HepG2 (cell line): Measurements from ENCODE around the gene APC2. TPM values are rescaled to one million over a fixed set of nuclear protein-coding genes. Genes with fewer than 3 reads are reported as not detected.

Experiments
- ASH2L ChIP-seq: fragments of 300-600, 200-600 bp; sonication (generic); IDR thresholded peaks from 2 replicates; pipeline ENCODE4 v1.7.0; 2017; ENCODE audit warnings: low read depth, mild to moderate bottlenecking, moderate library complexity, mixed read lengths, low read length; ENCODE audit not compliant: insufficient read length
- GATAD1 ChIP-seq: IDR thresholded peaks from 2 replicates; pipeline ENCODE4 v1.6.1; 2016; ENCODE audit warnings: missing genetic modification reagents, missing compliant biosample characterization
- GFI1 ChIP-seq: sonication (generic); formaldehyde crosslinking; IDR thresholded peaks from 2 replicates; pipeline ENCODE4 v1.5.0; 2020; ENCODE audit warnings: missing genetic modification reagents, mild to moderate bottlenecking, borderline replicate concordance
- KDM5B ChIP-seq: sonication (generic); formaldehyde crosslinking; IDR thresholded peaks from 2 replicates; pipeline ENCODE4 v1.4.0; 2020; ENCODE audit warnings: missing genetic modification reagents, mild to moderate bottlenecking, borderline replicate concordance
- MAZ ChIP-seq, 2 experiments: sonication (generic) in 1 of 2; formaldehyde crosslinking in 1 of 2; IDR thresholded peaks; 2 replicates each; pipeline versions ENCODE4 v1.5.0 to v1.6.1; 2012 to 2020; ENCODE audit warnings: low read depth in 2 of 2, mild to moderate bottlenecking in 2 of 2, borderline replicate concordance in 1 of 2, improper control_type of control experiment in 1 of 2, low read length in 1 of 2, missing genetic modification reagents in 1 of 2, moderate library complexity in 1 of 2
- MLXIP ChIP-seq: sonication (generic); formaldehyde crosslinking; IDR thresholded peaks from 2 replicates; pipeline ENCODE4 v1.9.0; 2021; ENCODE audit warnings: missing genetic modification reagents, borderline replicate concordance
- NR3C1 ChIP-seq: sonication (generic); formaldehyde crosslinking; IDR thresholded peaks from 2 replicates; pipeline ENCODE4 v1.4.0; 2020; ENCODE audit warnings: missing genetic modification reagents
- PAX8 ChIP-seq: sonication (generic); formaldehyde crosslinking; IDR thresholded peaks from 2 replicates; pipeline ENCODE4 v1.8.0; 2022; ENCODE audit warnings: mild to moderate bottlenecking, missing genetic modification reagents, borderline replicate concordance
- SP4 ChIP-seq: sonication (generic); formaldehyde crosslinking; IDR thresholded peaks from 2 replicates; pipeline ENCODE4 v1.8.1; 2023; ENCODE audit warnings: mild to moderate bottlenecking, missing genetic modification reagents
- ZBTB14 ChIP-seq: sonication (generic); formaldehyde crosslinking; IDR thresholded peaks from 2 replicates; pipeline ENCODE4 v1.4.0; 2020; ENCODE audit warnings: missing genetic modification reagents
- ZNF180 ChIP-seq: sonication (generic); formaldehyde crosslinking; IDR thresholded peaks from 2 replicates; pipeline ENCODE4 v1.4.0; 2020; ENCODE audit warnings: low read depth, missing genetic modification reagents, borderline replicate concordance
- ZNF224 ChIP-seq: sonication (generic); formaldehyde crosslinking; IDR thresholded peaks from 2 replicates; pipeline ENCODE4 v1.5.0; 2020; ENCODE audit warnings: mild to moderate bottlenecking, missing genetic modification reagents
- ZNF558 ChIP-seq: sonication (generic); formaldehyde crosslinking; IDR thresholded peaks from 2 replicates; pipeline ENCODE4 v1.9.0; 2022; ENCODE audit warnings: mild to moderate bottlenecking, missing genetic modification reagents, borderline replicate concordance
- ZNF713 ChIP-seq: sonication (generic); formaldehyde crosslinking; IDR thresholded peaks from 2 replicates; pipeline ENCODE4 v1.4.0; 2020; ENCODE audit warnings: mild to moderate bottlenecking, missing genetic modification reagents
- polyA plus RNA-seq, 8 experiments: library from polyadenylated mRNA; depleted of rRNA in 3 of 8; stranded (reverse) in 7 of 8; unstranded in 1 of 8; fragments of >200 nt; fragmentation: Illumina TruSeq in 4 of 8; extraction: Trizol in 4 of 8; gene quantifications; 2 replicates each; pipeline versions ENCODE4 v1.2.1 to v1.2.3, GENCODE V29; 2011 to 2016; ENCODE audit warnings: low read depth in 4 of 8, missing spikeins in 1 of 8, mixed read lengths in 1 of 8; ENCODE audit not compliant: insufficient read depth in 1 of 8
- total RNA-seq, 5 experiments: library from RNA; depleted of rRNA; stranded (reverse); fragments of >200 nt; fragmentation: Illumina TruSeq; extraction: Trizol; gene quantifications; 2 replicates each; pipeline ENCODE4 v1.2.3, GENCODE V29; 2016; ENCODE audit warnings: low read depth in 1 of 5
- TF ChIP-seq, protein P1 (sequence below): sonication (generic); formaldehyde crosslinking; IDR thresholded peaks from 2 replicates; pipeline ENCODE4 v1.4.0; 2020; ENCODE audit warnings: missing genetic modification reagents, borderline replicate concordance
- TF ChIP-seq, protein P2 (sequence below): IDR thresholded peaks from 2 replicates; pipeline ENCODE4 v1.6.1; 2012; ENCODE audit warnings: inconsistent platforms
- TF ChIP-seq, protein P3 (sequence below): sonication (generic); formaldehyde crosslinking; IDR thresholded peaks from 2 replicates; pipeline ENCODE4 v1.4.0; 2020; ENCODE audit warnings: missing genetic modification reagents
- TF ChIP-seq, protein P4 (sequence below): sonication (generic); formaldehyde crosslinking; IDR thresholded peaks from 2 replicates; pipeline ENCODE4 v1.4.0; 2020; ENCODE audit warnings: missing genetic modification reagents, borderline replicate concordance

APC2 gene
- total and polyA plus RNA-seq, 2 of the 13 experiments (the other 11 are each of a cell fraction or from before 2014, with no cell fraction given): 0.08 to 0.22 TPM

- TF ChIP-seq ZNF713 (CRISPR knock-in tag): 0 out of 2 replicates have a peak, but pooled peaks have one; percentile 64
- TF ChIP-seq PAX8 (CRISPR knock-in tag): no peak
- TF ChIP-seq GFI1 (CRISPR knock-in tag): no peak
- no peak for TF ChIP-seq ZNF224 (CRISPR knock-in tag)
- TF ChIP-seq MLXIP (CRISPR knock-in tag): no peak
- TF ChIP-seq, protein P1, sequence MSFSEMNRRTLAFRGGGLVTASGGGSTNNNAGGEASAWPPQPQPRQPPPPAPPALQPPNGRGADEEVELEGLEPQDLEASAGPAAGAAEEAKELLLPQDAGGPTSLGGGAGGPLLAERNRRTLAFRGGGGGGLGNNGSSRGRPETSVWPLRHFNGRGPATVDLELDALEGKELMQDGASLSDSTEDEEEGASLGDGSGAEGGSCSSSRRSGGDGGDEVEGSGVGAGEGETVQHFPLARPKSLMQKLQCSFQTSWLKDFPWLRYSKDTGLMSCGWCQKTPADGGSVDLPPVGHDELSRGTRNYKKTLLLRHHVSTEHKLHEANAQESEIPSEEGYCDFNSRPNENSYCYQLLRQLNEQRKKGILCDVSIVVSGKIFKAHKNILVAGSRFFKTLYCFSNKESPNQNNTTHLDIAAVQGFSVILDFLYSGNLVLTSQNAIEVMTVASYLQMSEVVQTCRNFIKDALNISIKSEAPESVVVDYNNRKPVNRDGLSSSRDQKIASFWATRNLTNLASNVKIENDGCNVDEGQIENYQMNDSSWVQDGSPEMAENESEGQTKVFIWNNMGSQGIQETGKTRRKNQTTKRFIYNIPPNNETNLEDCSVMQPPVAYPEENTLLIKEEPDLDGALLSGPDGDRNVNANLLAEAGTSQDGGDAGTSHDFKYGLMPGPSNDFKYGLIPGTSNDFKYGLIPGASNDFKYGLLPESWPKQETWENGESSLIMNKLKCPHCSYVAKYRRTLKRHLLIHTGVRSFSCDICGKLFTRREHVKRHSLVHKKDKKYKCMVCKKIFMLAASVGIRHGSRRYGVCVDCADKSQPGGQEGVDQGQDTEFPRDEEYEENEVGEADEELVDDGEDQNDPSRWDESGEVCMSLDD (CRISPR knock-in tag): no peak
- TF ChIP-seq, protein P2, sequence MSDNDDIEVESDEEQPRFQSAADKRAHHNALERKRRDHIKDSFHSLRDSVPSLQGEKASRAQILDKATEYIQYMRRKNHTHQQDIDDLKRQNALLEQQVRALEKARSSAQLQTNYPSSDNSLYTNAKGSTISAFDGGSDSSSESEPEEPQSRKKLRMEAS: no peak
- TF ChIP-seq MAZ (IDR thresholded peaks at IDR 0.05; ENCODE audit: borderline replicate concordance, low read depth, low read length): no peak
- 0 out of 2 replicates have a peak, but pooled peaks have one; percentile 10 for TF ChIP-seq MAZ (CRISPR knock-in tag; IDR thresholded peaks at IDR 0.05; ENCODE audit: low read depth)
- TF ChIP-seq ZNF558 (CRISPR knock-in tag): no peak
- no peak for TF ChIP-seq ZNF180
- TF ChIP-seq SP4 (CRISPR knock-in tag): no peak
- TF ChIP-seq, protein P3, sequence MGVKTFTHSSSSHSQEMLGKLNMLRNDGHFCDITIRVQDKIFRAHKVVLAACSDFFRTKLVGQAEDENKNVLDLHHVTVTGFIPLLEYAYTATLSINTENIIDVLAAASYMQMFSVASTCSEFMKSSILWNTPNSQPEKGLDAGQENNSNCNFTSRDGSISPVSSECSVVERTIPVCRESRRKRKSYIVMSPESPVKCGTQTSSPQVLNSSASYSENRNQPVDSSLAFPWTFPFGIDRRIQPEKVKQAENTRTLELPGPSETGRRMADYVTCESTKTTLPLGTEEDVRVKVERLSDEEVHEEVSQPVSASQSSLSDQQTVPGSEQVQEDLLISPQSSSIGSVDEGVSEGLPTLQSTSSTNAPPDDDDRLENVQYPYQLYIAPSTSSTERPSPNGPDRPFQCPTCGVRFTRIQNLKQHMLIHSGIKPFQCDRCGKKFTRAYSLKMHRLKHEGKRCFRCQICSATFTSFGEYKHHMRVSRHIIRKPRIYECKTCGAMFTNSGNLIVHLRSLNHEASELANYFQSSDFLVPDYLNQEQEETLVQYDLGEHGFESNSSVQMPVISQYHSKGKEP (CRISPR knock-in tag): no peak
- TF ChIP-seq ZBTB14 (CRISPR knock-in tag): no peak
- no peak for TF ChIP-seq NR3C1 (CRISPR knock-in tag)
- TF ChIP-seq, protein P4, sequence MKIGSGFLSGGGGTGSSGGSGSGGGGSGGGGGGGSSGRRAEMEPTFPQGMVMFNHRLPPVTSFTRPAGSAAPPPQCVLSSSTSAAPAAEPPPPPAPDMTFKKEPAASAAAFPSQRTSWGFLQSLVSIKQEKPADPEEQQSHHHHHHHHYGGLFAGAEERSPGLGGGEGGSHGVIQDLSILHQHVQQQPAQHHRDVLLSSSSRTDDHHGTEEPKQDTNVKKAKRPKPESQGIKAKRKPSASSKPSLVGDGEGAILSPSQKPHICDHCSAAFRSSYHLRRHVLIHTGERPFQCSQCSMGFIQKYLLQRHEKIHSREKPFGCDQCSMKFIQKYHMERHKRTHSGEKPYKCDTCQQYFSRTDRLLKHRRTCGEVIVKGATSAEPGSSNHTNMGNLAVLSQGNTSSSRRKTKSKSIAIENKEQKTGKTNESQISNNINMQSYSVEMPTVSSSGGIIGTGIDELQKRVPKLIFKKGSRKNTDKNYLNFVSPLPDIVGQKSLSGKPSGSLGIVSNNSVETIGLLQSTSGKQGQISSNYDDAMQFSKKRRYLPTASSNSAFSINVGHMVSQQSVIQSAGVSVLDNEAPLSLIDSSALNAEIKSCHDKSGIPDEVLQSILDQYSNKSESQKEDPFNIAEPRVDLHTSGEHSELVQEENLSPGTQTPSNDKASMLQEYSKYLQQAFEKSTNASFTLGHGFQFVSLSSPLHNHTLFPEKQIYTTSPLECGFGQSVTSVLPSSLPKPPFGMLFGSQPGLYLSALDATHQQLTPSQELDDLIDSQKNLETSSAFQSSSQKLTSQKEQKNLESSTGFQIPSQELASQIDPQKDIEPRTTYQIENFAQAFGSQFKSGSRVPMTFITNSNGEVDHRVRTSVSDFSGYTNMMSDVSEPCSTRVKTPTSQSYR: no peak
- no peak for TF ChIP-seq ASH2L
- no peak for TF ChIP-seq GATAD1 (CRISPR knock-in tag)
- TF ChIP-seq KDM5B: peak; percentile 91; the same call in 1 of the 2 replicates
These were observed 20.1 kb downstream of the APC2 start (continued) for GRCh38 chr19:1470055-1470304.
